HG02642 (cell line): ENCODE data around the gene GCM1.

Experiments
- ATAC-seq: cut with Tn5 transposase; IDR thresholded peaks from one replicate; pipeline ENCODE4 v1.9.1; 2021; ENCODE audit warnings: mild to moderate bottlenecking; ENCODE audit not compliant: unreplicated experiment, poor library complexity

Gene GCM1

DNA sequence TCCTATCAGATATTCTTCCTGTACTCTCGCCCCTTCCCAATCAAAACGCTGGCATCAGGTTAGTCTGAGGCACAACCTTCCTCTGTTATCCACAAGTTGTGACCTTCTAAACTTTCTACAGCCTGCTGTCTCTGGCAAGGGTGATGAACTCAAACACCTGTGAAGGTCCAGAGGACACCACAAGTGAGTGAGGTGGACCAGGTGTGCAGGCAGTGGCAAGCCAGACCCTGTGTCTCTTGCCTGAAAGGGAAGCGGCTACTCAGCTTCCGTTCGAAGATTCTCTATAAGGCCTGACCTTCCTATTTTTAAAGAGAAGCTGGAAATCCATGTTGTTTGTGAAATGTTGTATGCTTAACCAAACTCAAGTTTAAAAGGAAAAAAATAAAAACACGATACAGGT lies 36.8 kb downstream of the GCM1 start:
- ATAC-seq: no peak

DNA sequence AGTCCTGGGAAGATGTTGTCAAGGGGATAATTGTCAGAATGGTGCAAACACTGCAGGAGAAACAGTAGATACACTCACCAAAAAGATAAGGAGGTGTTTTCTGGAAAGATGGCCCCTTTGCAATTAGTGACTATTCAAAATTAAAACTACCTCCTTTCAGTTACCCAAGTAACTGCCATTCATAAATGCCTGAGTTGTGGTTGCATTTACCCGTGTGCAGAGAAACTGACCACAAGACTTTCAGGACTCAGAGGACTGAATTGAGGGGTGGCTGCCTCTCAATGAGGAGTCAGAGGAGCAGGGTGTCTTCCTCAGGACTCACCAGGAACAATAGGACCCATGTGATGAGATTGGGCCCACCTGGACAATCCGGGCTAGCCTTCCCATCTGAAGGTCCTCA lies 39.0 kb downstream of the GCM1 start:
- no peak for ATAC-seq

DNA sequence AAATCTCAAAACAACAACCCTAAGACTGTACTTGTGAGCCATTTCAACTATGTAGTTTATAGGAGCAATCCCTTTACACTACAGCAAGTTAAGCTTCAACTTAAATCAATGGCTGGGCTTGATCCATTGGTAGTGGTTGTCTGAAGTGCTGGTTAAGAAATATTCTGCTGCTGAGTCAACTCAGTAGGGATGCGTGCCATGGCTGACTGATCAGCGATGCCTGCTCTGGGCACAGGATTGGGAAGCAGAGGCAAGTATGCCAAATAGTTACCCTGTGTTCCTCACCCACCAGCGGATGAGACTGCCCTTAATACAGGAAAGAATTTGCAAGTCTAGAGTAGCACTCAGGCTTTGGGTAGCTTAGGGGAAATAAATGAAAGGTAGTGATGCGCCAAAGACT lies 41.5 kb downstream of the GCM1 start:
- ATAC-seq: no peak

GRCh38 chr6:53104916-53105315 lies 43.7 kb downstream of the GCM1 start:
- no peak for ATAC-seq

DNA sequence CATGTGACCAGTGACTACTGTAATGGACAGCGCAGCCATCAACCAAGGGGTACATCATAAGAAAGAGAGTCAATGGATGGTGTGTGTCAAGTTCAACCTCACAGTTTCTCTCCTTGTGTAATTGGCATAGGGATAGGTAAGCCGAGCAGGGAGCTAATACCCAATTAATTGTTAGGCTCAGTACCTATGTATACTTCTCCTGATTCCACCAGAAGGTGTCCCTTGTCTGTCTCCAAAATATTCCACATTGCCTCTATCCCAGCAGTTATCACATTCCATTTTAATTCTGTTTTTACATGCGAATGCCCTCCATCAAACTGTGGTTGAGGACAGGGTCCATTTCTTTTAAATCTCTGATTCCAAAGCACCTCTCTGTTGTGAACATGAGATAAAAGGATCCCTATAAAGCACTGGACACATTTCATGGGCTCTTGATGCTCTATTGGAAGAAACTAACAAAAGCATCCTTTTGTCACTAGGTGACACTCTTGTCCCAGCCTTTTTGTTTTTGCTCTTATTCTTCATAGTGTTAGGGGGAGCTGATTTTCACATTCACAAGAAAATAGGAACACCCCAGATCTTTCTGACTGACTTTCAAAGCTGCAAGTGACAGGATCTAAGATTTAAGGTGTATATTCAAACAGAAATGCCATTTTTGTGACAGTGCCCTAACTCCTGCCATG lies 44.5 kb downstream of the GCM1 start:
- ATAC-seq: no peak

GRCh38 chr6:53101006-53101405 lies 47.6 kb downstream of the GCM1 start:
- no peak for ATAC-seq

DNA sequence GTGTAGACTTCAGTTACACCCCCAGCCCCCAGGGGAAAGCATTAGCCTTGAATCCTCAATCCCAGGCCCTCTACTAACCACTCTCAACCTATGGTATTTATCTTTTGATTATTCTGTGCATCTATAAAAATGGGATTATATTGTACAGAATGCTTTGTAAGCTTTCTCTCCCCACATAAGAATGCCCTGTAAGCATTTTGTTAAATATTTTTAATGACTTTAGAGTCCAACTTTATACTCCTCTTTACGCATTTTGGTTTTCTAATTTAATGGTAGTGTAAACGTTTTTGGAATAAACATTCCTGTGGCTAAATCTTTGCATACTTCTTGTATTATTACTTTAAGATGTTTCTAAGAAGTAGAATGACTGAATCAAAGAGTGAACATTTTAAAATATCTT lies 48.1 kb downstream of the GCM1 start:
- no peak for ATAC-seq

GRCh38 chr6:53095716-53096115 lies 52.9 kb downstream of the GCM1 start:
- ATAC-seq: no peak

DNA sequence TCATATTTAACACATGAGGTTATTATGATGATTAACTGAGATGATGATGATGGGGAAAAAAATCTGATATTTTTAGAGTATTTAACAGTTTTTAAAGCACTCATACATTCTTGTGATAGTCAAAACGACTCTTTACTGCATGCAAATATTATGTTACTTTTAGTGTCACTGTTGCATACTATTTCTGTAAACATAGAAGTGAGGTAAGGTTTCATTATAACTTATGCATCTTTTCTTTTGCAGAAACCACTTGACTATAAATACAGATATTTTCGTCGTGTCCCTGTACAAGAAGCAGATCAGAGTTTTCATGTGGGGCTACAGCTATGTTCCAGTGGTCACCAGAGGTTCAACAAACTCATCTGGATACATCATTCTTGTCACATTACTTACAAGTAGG lies 53.4 kb downstream of the GCM1 start:
- ATAC-seq: no peak

GRCh38 chr6:53090576-53090975 lies 58.1 kb downstream of the GCM1 start:
- ATAC-seq: no peak

DNA sequence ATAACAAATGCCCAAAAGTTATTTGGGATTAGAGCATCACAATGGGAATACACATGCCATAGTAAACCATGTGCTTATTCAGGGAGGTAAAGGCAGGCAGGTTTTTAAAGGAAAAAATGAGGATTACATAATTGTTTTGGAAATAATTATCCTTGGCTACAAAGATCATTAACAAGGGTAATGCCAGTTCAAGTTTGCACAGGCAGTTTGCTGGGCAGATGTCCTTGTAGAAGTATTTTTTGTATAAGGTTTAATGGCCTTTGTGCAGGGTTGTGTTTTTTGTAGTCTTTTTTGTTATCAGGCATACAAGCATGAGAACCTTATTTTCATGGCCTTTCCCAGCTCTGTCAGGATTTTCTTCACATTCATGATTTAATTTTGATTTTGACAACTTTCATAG lies 58.7 kb downstream of the GCM1 start:
- no peak for ATAC-seq

- ATAC-seq: no peak
Measured at GRCh38 chr6:53086302-53086701, 62.3 kb downstream of the GCM1 start.

- ATAC-seq: no peak
Measured at GRCh38 chr6:53080813-53081212, 67.8 kb downstream of the GCM1 start.
